Keratinocyte (primary cell): ENCODE measurements around the gene STMND1.

Experiments
- CTCF ChIP-seq, 3 experiments: IDR thresholded peaks in 1 of 3; conservative IDR thresholded peaks in 1 of 3; optimal IDR thresholded peaks in 1 of 3; 2 replicates in 2 of 3; 3 replicates in 1 of 3; pipeline versions ENCODE3 to v1.5.1; 2011; ENCODE audit warnings: low read length in 3 of 3, mild to moderate bottlenecking in 3 of 3, moderate library complexity in 2 of 3, control low read depth in 1 of 3, inconsistent platforms in 1 of 3; ENCODE audit not compliant: insufficient read depth in 2 of 3; ENCODE audit errors: extremely low read depth in 1 of 3
- EZH2 ChIP-seq: IDR thresholded peaks from one replicate; pipeline ENCODE4 v1.6.1; 2012; ENCODE audit warnings: inconsistent platforms, mild to moderate bottlenecking, low read length, moderate library complexity

- TF ChIP-seq CTCF (optimal IDR thresholded peaks at IDR 0.05 in 1 of 3, IDR thresholded peaks at IDR 0.05 in 1 of 3, conservative IDR thresholded peaks at IDR 0.05 in 1 of 3; ENCODE audit: extremely low read depth in 1 of 3, insufficient read depth in 2 of 3, low read length in 3 of 3) = no peak
- TF ChIP-seq EZH2 = no peak
Measured at GRCh38 chr6:17064975-17065374, 36.9 kb upstream of the STMND1 start.
